GM18909 (cell line): ENCODE measurements around the gene C6.
"Not testable (repeated sequence)": the region's sequence is repeated elsewhere in the genome, so short reads cannot be mapped to it uniquely, and the experiment has no call there.

Experiments
- ATAC-seq: cut with Tn5 transposase; IDR thresholded peaks from one replicate; pipeline ENCODE4 v1.9.1; 2021; ENCODE audit warnings: mild to moderate bottlenecking; ENCODE audit not compliant: unreplicated experiment, poor library complexity

C6 gene

GRCh38 chr5:41213340-41213739, at the start of gene C6:
TSS of gene C6 (minus strand) at chr5:41213532. CDS start at chr5:41203230, 10,302 bp downstream.
- no peak for ATAC-seq

GRCh38 chr5:41256400-41256799, 43.1 kb upstream of the C6 start:
- no peak for ATAC-seq

- no peak for ATAC-seq
Observed at GRCh38 chr5:41253109-41253508, 39.8 kb upstream of the C6 start.

- ATAC-seq, result no peak
Observed at GRCh38 chr5:41252036-41252435, 38.7 kb upstream of the C6 start.

- no peak for ATAC-seq
Observed at GRCh38 chr5:41250351-41250987, 37.1 kb upstream of the C6 start.

GRCh38 chr5:41247135-41247534, 33.8 kb upstream of the C6 start:
- ATAC-seq, result no peak

GRCh38 chr5:41246376-41246775, 33.0 kb upstream of the C6 start:
- no peak for ATAC-seq

GRCh38 chr5:41243558-41243957, 30.2 kb upstream of the C6 start:
- no peak for ATAC-seq

- no peak for ATAC-seq
Observed at GRCh38 chr5:41240985-41241384, 27.7 kb upstream of the C6 start.

GRCh38 chr5:41240390-41240789, 27.1 kb upstream of the C6 start:
- ATAC-seq, result no peak

GRCh38 chr5:41234475-41234874, 21.1 kb upstream of the C6 start:
- ATAC-seq, result no peak

GRCh38 chr5:41232797-41233196, 19.5 kb upstream of the C6 start:
- no peak for ATAC-seq

GRCh38 chr5:41230276-41230675, 16.9 kb upstream of the C6 start:
- not testable (repeated sequence) for ATAC-seq

GRCh38 chr5:41223962-41224361, 10.6 kb upstream of the C6 start:
- no peak for ATAC-seq

GRCh38 chr5:41219658-41220269, 6.4 kb upstream of the C6 start:
- no peak for ATAC-seq

GRCh38 chr5:41218929-41219657, 5.8 kb upstream of the C6 start:
- ATAC-seq, result no peak

GRCh38 chr5:41214182-41214581, 850 bp upstream of the C6 start:
- no peak for ATAC-seq

GRCh38 chr5:41212935-41213334, 397 bp downstream of the C6 start:
- no peak for ATAC-seq

- no peak for ATAC-seq
Observed at GRCh38 chr5:41211417-41211816, 1.9 kb downstream of the C6 start.

GRCh38 chr5:41205475-41205874, 7.9 kb downstream of the C6 start:
- ATAC-seq, result not testable (repeated sequence)

GRCh38 chr5:41203033-41203432, 10.3 kb downstream of the C6 start:
- no peak for ATAC-seq
